Measurements from ENCODE around the gene ARHGAP26. TPM values are rescaled to one million over a fixed set of nuclear protein-coding genes. Genes with fewer than 3 reads are reported as not detected.

The ARHGAP26 gene
- total and polyA plus RNA-seq, 7 donors, result 2.5 to 28.7 (median 12.0) TPM

DNA sequence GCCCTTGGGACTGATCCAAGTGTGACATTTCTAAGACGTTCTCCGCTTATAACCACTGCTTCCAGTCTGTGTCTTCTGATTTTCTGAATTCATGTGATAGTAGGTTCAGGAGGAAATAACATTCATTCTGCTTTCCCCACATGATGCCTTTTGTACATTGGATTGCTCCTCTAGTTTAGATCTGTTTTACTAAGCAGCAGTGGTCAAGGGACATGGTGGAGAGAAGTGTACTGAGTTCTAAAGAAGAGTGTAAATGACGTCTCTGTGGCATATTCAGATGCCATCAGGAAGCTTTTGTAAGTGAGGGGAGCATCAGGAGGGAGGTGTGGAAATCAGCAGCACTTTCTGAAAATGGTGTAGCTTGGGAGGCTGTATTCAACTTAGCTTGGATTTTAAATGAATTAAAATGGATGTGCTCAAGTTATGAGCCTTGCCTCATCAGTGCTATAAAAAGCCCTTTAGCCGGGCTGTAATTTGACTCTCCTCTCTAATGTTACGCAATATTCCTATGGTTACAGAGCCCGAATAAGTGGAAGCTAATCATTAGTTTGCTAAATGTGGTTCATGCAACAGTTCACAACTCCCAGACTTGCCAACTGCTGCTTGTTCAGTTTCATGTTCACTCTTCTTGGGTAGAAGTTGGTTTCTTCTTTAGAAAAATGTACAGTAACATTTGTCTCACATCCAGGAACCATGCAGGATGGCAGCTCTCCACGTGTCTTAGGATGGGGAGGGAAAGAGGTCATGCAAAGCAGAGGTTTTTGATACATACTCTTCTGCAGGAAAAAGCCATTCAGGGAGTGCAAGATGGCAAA, 281.3 kb downstream of the ARHGAP26 start:
- TF ChIP-seq, protein P1, sequence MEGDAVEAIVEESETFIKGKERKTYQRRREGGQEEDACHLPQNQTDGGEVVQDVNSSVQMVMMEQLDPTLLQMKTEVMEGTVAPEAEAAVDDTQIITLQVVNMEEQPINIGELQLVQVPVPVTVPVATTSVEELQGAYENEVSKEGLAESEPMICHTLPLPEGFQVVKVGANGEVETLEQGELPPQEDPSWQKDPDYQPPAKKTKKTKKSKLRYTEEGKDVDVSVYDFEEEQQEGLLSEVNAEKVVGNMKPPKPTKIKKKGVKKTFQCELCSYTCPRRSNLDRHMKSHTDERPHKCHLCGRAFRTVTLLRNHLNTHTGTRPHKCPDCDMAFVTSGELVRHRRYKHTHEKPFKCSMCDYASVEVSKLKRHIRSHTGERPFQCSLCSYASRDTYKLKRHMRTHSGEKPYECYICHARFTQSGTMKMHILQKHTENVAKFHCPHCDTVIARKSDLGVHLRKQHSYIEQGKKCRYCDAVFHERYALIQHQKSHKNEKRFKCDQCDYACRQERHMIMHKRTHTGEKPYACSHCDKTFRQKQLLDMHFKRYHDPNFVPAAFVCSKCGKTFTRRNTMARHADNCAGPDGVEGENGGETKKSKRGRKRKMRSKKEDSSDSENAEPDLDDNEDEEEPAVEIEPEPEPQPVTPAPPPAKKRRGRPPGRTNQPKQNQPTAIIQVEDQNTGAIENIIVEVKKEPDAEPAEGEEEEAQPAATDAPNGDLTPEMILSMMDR (IDR thresholded peaks at IDR 0.05), result no peak
- intact Hi-C loops (cut with DNase I), result no loop called here
- peaks cover 54% of the 10 kb centered on the region for H3K4me1 ChIP-seq
- ATAC-seq, result peak; percentile 89 to 93 (median 92)
- H3K27me3 ChIP-seq (ENCODE audit: insufficient read depth in 3 of 3, low read length in 2 of 3), result no peaks in the 10 kb centered on the region
- H3K36me3 ChIP-seq (ENCODE audit: insufficient read depth in 1 of 2, low read depth in 1 of 2), result peaks cover 0 to 4% of the 10 kb centered on the region in 2 donors
- WGBS, 3 donors, result 17 to 26% (median 21%) methylated on average over 7 of the region's 7 CpGs
- DNase-seq, result no peak
- H3K9me3 ChIP-seq, result no peaks in the 10 kb centered on the region
- H3K4me3 ChIP-seq, result peak overlapping the region; percentile 31
- peak overlapping the region; percentile 90 for H3K27ac ChIP-seq

DNA sequence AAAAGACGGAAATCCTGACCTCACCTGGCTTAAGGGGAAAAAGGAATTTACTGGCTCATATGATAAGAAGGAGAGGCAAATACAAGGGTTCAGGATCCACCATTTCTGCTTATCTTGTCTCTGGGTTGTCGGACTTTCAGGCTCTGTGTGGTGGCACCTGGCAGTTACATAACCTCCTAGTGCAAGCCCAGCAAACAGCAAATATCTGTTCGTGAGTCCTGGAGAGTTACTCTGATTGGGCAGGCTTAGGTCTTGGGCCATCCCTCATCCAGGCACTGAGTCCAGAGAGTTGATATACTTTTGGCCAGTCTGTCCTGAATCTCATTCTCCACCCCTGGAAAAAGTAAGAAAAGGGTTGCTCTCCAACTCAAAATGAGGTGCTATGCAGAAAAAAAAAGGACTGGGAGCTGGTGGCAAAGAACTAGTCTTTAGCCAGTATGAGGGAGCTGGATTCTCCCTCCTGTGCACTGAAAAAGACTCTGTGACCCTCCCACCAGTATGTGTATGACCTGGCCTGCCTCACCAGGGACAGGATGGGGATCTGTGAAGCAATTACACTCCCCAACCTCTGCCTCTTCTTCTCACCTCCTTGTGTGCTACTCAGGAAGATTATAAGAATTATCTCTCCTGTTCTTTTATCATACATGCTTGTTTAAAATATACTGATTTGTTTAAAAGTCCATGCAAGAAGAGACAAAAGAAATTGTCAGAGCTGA, 282.9 kb downstream of the ARHGAP26 start:
- Histone ChIP-seq H3K36me3 (ENCODE audit: insufficient read depth in 1 of 2, low read depth in 1 of 2) (peaks cover 4% of the 10 kb centered on the region in 2 donors), H3K4me3 (no peak overlapping the region), H3K27ac (peak overlapping the region; percentile 90), H3K9me3 (no peaks in the 10 kb centered on the region), H3K4me1 (peaks cover 69% of the 10 kb centered on the region), H3K27me3 (ENCODE audit: insufficient read depth in 3 of 3, low read length in 2 of 3) (no peaks in the 10 kb centered on the region)
- WGBS, 3 donors, result 49 to 62% (median 54%) methylated on average over 3 of the region's 3 CpGs
- DNase-seq (no peak), ATAC-seq (no peak)
- intact Hi-C loops (cut with DNase I), result no loop called here
- TF ChIP-seq, protein P1 (IDR thresholded peaks at IDR 0.05), result no peak

DNA sequence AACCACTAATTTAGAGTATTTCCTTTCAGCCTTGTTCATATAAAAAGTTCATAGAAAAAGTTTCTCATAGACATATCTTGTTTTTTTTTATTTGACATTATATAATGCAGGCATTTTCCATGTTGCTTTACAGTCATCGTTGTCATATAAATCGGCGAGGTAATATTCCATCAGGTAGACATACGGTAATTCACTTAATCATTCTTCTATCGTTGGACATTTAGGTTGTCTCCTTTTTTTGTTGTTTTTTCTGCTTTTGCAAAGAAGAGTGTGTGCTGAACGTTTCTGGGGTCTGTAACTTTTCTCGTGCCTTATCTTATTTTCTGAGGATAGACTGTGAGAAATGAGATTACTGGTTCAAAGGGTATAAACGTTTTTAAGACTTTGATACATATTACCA, 283.6 kb downstream of the ARHGAP26 start:
- peaks cover 74% of the 10 kb centered on the region for H3K4me1 ChIP-seq
- DNase-seq (no peak), ATAC-seq (no peak)
- H3K27me3 ChIP-seq (ENCODE audit: insufficient read depth in 3 of 3, low read length in 2 of 3), result no peaks in the 10 kb centered on the region
- 80 to 88% (median 84%) methylated on average over 8 of the region's 8 CpGs for WGBS, 3 donors
- H3K4me3 ChIP-seq, result no peak overlapping the region
- no peaks in the 10 kb centered on the region for H3K9me3 ChIP-seq
- TF ChIP-seq, protein P1 (IDR thresholded peaks at IDR 0.05), result no peak
- peak overlapping the region; percentile 90 for H3K27ac ChIP-seq
- peaks cover 4% of the 10 kb centered on the region in 2 donors for H3K36me3 ChIP-seq (ENCODE audit: insufficient read depth in 1 of 2, low read depth in 1 of 2)
- intact Hi-C loops (cut with DNase I), result no loop called here

DNA sequence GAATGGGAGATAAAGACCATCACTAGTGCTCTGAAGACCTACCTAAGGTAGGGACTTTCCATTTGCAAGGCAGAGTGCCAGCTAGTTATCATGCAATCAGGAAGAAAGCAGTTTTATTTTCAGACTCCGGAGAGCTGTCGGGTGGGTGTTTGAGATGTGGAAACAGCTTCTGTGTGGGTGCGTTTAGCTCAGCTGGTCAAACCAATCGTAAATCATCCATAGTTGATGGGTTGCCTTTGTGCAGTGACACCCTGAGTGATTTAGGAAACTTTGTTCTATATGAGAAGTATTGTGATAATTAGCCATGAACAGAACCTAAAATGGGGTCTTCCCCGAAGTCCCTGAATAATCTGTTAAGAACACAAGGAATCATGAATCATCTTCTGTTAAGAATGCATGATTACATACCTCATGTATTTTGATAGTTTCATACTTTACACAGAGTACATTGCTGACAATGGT, 284.3 kb downstream of the ARHGAP26 start:
- H3K27me3 ChIP-seq (ENCODE audit: insufficient read depth in 3 of 3, low read length in 2 of 3), result no peaks in the 10 kb centered on the region
- DNase-seq (no peak), ATAC-seq (no peak)
- H3K27ac ChIP-seq, result peak overlapping the region; percentile 94
- no peak overlapping the region for H3K4me3 ChIP-seq
- peaks cover 81% of the 10 kb centered on the region for H3K4me1 ChIP-seq
- TF ChIP-seq, protein P1 (IDR thresholded peaks at IDR 0.05), result no peak
- peaks cover 4% of the 10 kb centered on the region in 2 donors for H3K36me3 ChIP-seq (ENCODE audit: insufficient read depth in 1 of 2, low read depth in 1 of 2)
- intact Hi-C loops (cut with DNase I), result no loop called here
- 26 to 37% (median 29%) methylated on average over 5 of the region's 5 CpGs for WGBS, 3 donors
- H3K9me3 ChIP-seq, result no peaks in the 10 kb centered on the region
